ENCODE results near the gene NPEPL1. TPM values are rescaled to one million over a fixed set of nuclear protein-coding genes. Genes with fewer than 3 reads are reported as not detected.

NPEPL1 gene
- total and polyA plus RNA-seq, 2 donors (not counting 3 experiments of a cell fraction or from before 2014, with no cell fraction given), result 22.5 to 40.8 TPM

DNA sequence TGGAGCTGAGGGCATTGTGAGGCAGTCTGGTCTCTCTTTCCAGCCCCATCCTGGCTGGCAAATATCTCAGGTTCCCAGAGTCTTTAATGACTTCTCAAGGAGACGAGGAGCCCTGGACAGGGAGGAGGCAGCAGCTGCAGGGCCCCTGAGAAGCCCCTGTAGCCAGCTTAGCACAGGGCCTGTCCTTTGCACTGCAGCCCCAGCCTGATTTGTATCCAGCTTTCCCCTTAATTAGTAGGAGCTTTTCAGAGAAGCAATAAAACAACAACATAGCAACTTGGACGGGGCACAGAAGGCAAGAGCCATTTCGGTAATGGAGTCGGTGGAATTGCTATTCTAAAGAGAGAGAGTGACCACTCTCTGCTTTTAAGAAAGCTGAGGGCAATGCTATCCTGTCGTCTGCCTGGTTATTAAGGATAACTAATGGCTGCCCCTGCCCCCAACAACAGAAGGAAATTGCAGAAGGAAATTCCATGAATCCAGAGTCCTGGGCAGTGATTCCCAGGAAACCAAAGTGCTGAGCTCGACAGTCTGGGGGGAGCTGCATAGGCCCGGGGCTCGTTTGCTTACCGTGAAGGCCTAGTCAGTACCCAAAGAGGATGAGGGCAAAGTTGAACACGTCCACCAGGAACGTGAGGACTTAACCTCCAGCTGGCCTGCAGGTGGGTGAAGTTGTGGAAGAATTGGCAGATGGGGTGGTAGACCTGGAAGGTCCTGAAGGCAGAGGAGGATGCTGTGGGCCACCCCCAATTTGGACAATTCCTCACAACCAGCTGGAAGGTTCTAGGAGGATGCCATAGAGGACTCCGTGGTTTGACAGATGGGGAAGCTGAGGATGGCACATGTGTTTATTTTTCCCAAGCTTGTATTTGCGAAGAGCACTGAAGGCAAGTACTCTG lies 50.3 kb downstream of the NPEPL1 start:
- dilution Hi-C loops (cut with MboI; ENCODE audit: extremely low pct_ligation_motif_present, low sequenced_read_pairs) (no loop called here), intact Hi-C loops (cut with micrococcal nuclease) (no loop called here)
- FAIRE-seq (no peak), DNase-seq (ENCODE audit: low read depth, low spot score) (no peak)
- no peak overlapping the region for H3K27ac ChIP-seq (ENCODE audit: insufficient read depth, low read depth, low read length)
- H3K36me3 ChIP-seq (ENCODE audit: control insufficient read depth in 2 of 2, extremely low read depth in 1 of 2, insufficient read depth in 2 of 2, low read length in 2 of 2), result no peaks in the 10 kb centered on the region
- POLR2A ChIA-PET, result no interaction called here
- no peak overlapping the region for H3K4me3 ChIP-seq (replicated peaks in 1 of 3; ENCODE audit: insufficient read depth in 1 of 3, low read depth in 1 of 3, low read length in 3 of 3)
- no peaks in the 10 kb centered on the region for H3K4me1 ChIP-seq (ENCODE audit: control insufficient read depth, extremely low read depth, insufficient read depth, low read length)
- H3K9me1 ChIP-seq (replicated peaks; ENCODE audit: control insufficient read depth, extremely low read depth, insufficient read depth, low read length), result no peaks in the 10 kb centered on the region
- no peaks in the 10 kb centered on the region for H4K20me1 ChIP-seq (replicated peaks; ENCODE audit: control insufficient read depth, extremely low read depth, insufficient read depth, low read length)
- no peaks in the 10 kb centered on the region for H3K79me2 ChIP-seq (ENCODE audit: control insufficient read depth, insufficient read depth, low read length)
- CTCF ChIA-PET, result interaction anchor here (1.1 kb wide), 1 partner anchor 262 kb away, joined by 3 read pairs; no protein-coding TSS in a partner anchor
- TF ChIP-seq EZH2 (IDR thresholded peaks at IDR 0.05; ENCODE audit: borderline replicate concordance, low read depth, low read length, severe bottlenecking) (no peak), POLR2A (IDR thresholded peaks at IDR 0.05; ENCODE audit: low read depth, low read length) (no peak), POLR2AphosphoS5 (IDR thresholded peaks at IDR 0.05; ENCODE audit: insufficient read depth, low read depth, low read length) (no peak), CTCF (IDR thresholded peaks at IDR 0.05; ENCODE audit: extremely low read depth in 1 of 2, insufficient read depth in 1 of 2, low read depth in 1 of 2, low read length in 2 of 2) (no peak), MAX (IDR thresholded peaks at IDR 0.05; ENCODE audit: insufficient read depth, insufficient read length) (no peak), FOS (IDR thresholded peaks at IDR 0.05; ENCODE audit: borderline replicate concordance, insufficient read depth, low read length) (no peak), MYC (IDR thresholded peaks at IDR 0.05; ENCODE audit: low read depth, low read length) (no peak), GATA2 (IDR thresholded peaks at IDR 0.05; ENCODE audit: insufficient read depth, insufficient read length, low read depth, low read length) (no peak), JUN (IDR thresholded peaks at IDR 0.05; ENCODE audit: borderline replicate concordance, insufficient read depth, insufficient read length, low read depth) (no peak)
- no peak overlapping the region for H3K9ac ChIP-seq (replicated peaks; ENCODE audit: extremely low read depth, insufficient read depth, low read length)
- no TSS peak for BruUV-seq (replicated peaks)
- no peak overlapping the region for H2AFZ ChIP-seq (ENCODE audit: low read depth, low read length)
- H3K27me3 ChIP-seq (ENCODE audit: control insufficient read depth in 2 of 2, insufficient read depth in 2 of 2, low read length in 2 of 2), result peaks cover 2 to 11% of the 10 kb centered on the region in 2 experiments
- no peaks in the 10 kb centered on the region for H3K9me3 ChIP-seq (replicated peaks; ENCODE audit: control insufficient read depth, insufficient read depth, low read length)
- no peak overlapping the region for H3K4me2 ChIP-seq (ENCODE audit: insufficient read depth, low read length)

All from endothelial cell of umbilical vein (primary cell).